Activated CD4-positive, alpha-beta T cell treated with anti-CD3 and anti-CD28 coated beads, Interleukin-2, amount 10 ng/mL, durations not matched to agents 24 days and 14 days (primary cell): ENCODE results near the gene ZNF677. TPM values are rescaled to one million over a fixed set of nuclear protein-coding genes. Genes with fewer than 3 reads are reported as not detected.
"Not testable (repeated sequence)": the region's sequence is repeated elsewhere in the genome, so short reads cannot be mapped to it uniquely, and the experiment has no call there.

Source experiments
- DNase-seq: peaks from one replicate; pipeline ENCODE4 v3.0.0; 2022
- H3K27ac Mint-ChIP-seq: one replicate; pipeline ENCODE4 v1.8.0; 2022; ENCODE audit warnings: mild to moderate bottlenecking, mixed read lengths
- H3K27me3 Mint-ChIP-seq: one replicate; pipeline ENCODE4 v1.8.0; 2022; ENCODE audit warnings: mixed read lengths
- H3K36me3 Mint-ChIP-seq: one replicate; pipeline ENCODE4 v1.8.0; 2022; ENCODE audit warnings: low read depth, mild to moderate bottlenecking, mixed read lengths
- H3K4me1 Mint-ChIP-seq: one replicate; pipeline ENCODE4 v1.8.0; 2021; ENCODE audit warnings: mixed read lengths
- H3K4me3 Mint-ChIP-seq: one replicate; pipeline ENCODE4 v1.8.0; 2022; ENCODE audit warnings: mild to moderate bottlenecking, moderate library complexity, mixed read lengths
- H3K9me3 Mint-ChIP-seq: one replicate; pipeline ENCODE4 v1.8.0; 2021; ENCODE audit warnings: mixed read lengths
- intact Hi-C: fragments of 100-400 bp; cut with micrococcal nuclease; formaldehyde crosslinking; loops from one replicate; pipeline ENCODE4 v1.15.1; 2023
- total RNA-seq: library from RNA; stranded (reverse); gene quantifications from 2 replicates; pipeline ENCODE4 v1.2.3, GENCODE V29; 2022

The ZNF677 gene
- 0.91 and 1.8 TPM in 2 replicates for total RNA-seq

DNA sequence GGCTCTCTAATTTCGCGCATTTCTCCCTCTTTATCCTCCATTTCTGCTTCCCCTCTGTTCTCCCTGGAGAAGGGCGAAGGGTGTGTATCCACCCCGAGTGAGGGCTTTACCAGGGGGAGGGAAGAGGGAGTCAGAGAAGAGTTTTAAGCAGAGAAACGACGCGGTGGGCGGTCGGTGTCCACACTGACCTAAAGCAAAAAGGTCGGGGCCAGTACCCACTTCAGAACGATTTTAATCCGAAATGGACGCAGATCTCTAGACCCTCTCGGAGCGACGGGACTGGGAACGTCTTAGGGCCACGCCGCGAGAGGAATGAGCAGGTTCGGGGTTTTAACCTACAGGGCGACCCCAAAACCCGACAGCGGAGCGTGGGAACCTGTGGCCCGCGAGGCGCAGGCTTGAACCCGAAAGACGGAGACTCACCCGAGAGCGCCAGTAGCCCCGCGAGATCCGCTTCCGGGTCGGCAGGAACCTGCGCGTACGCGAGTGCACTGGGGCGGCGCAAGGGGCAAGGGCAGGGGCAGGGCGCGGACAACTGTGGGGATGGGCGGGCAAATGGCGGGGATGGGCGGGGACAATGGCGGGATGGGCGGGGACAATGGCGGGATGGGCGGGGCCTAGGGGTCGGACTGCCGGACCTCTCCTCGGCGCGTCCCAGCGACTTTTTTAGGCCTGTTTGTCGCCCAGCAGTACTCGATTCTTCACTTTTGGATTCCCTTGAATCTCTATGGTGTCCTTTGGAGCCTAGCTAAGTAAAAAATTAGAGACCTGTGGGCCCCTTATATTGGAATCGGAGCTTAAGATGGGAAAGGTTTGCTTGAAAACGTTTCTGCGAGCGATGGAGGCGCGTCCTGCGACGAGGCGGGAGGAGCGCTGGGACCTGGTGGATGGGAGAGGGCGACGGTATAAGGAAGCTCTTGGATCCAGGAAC is at the start of gene ZNF677:
Gene ZNF677, minus strand, starts transcription at position 463 of the 931 bp plus-strand sequence. CDS start 3,323 bp downstream, outside the sequence.
- peaks cover 6% of the 10 kb centered on the region for H3K4me1 Mint-ChIP-seq
- peaks cover 8% of the 10 kb centered on the region for H3K36me3 Mint-ChIP-seq
- intact Hi-C loops, result no loop called here
- no peak within 1 kb of the TSS for H3K27ac Mint-ChIP-seq
- H3K9me3 Mint-ChIP-seq, result peaks cover 36% of the 10 kb centered on the region
- peak within 1 kb of the TSS; percentile 85 for H3K4me3 Mint-ChIP-seq
- H3K27me3 Mint-ChIP-seq, result no peaks in the 10 kb centered on the region
- peak; percentile 87 for DNase-seq

DNA sequence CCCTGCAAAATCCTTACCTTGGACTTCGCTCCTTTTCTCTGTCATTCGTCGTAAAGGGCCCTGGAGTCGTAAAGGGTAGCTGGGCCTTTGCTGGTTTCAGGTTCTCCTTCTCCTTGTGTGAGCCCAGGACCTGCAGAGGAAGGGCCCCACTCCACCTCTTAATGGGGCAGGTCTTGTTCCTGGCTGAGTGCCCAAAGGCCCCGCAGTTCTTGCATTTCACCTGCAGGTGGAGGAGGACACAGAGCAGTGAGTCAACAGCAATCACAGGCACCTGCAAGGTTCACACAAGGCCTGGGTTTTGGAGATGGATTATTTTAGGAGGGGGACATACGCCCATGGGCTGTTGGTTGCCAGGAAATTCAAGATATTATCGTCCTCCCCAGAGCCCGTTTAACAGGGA is 46.7 kb upstream of the ZNF677 start:
- DNase-seq, H3K36me3 Mint-ChIP-seq, H3K4me1 Mint-ChIP-seq, H3K27ac Mint-ChIP-seq, H3K4me3 Mint-ChIP-seq, intact Hi-C loops, H3K27me3 Mint-ChIP-seq: not testable (repeated sequence)
- peaks cover 21% of the 10 kb centered on the region for H3K9me3 Mint-ChIP-seq

DNA sequence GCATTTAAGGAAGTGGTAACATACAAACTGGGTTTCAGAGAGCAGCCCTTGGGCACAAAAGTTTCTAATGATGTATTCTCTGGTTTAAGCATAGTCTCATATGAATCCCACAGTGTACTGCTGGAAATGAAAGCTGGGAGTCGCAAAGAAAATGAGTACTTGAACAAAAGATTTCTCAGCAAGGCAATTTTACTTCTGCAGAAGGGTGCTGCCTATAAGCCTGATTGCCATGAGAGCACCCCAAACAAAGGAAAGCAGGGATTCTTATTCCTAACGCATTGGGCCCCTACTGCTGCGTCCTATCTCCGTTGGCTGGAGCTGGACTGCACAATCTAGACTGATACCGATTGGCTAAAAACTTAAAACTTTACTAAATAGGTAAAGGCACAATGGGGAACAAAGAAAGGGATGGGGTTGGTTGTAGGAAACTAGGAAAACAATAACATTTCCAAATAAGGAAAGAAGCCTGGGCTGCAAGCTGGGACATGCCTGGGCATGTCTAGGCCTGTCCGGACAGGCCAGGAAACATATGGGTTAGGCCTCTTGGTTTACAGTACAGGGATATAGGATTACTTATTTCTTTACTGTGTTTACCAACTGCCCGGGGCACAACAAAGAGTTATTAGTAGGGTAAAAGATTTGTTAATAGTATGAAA is 40.2 kb upstream of the ZNF677 start:
- no peak overlapping the region for H3K27ac Mint-ChIP-seq
- intact Hi-C loops, result no loop called here

DNA sequence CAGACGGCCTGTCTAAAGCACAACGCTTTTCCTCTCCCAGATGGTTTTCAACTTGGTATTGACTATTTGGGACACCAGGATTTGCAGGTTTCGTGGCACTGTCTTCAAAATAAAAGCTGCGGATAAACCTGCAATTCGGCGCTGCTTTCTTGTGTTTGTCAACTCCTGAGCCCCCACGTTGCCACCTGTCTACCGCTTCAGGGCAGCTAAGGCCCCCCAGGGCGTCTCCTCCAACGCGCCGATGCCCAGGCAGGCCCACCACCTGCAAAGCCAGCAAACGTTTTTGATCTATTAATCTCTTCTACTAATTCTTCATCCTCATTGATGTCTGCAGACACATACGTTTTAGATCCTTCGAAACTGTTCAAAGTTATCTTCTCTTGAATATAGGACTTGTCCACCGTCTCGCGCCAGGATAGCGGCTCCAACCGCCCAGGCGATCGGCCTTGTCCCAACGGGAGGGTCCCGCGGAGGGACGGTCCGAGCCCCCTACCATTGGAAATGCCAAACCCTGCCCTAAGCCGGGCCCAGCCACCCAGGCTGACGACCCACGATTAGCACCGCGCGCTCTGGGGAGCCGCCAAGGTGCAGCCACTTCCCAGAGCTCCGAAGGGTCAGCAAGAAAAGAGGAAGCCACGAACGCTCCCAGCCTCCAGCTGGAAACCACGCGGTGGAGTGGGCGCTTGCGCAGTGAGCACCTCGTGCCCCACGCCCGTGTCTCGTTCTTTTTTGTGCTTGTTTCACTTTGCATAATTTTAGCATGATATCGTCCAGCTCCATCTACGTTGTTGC is 36.3 kb upstream of the ZNF677 start:
- DNase-seq, result no peak

More for the DNA sequence above, 40.2 kb upstream of the ZNF677 start:
- Mint-ChIP-seq H3K27me3 (no peaks in the 10 kb centered on the region), H3K36me3 (no peaks in the 10 kb centered on the region), H3K4me1 (no peaks in the 10 kb centered on the region), H3K9me3 (peaks cover 15% of the 10 kb centered on the region), H3K4me3 (no peak overlapping the region)
- no peak for DNase-seq

DNA sequence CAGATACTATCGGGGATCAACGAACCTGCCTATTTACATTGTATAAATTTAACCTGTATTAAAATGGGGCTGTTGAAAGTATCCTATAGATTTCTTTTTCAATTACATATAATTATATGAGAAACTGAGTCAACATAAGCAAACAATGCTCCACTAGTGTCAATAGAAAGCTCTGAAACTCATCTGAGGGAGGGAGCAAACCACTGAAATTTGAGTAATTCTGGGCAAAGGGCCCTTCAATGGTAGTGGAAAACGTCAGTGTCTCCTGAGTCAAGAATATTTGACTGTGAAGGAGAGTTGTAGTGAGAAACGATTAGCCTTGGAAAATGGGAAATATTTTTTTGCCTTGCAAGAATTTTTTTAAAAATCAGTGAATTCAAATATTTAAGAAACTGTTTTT is 30.4 kb upstream of the ZNF677 start:
- H3K4me1 Mint-ChIP-seq, result no peaks in the 10 kb centered on the region
- H3K27ac Mint-ChIP-seq, result no peak overlapping the region
- no peak overlapping the region for H3K4me3 Mint-ChIP-seq
- no peak for DNase-seq
- intact Hi-C loops, result no loop called here
- no peaks in the 10 kb centered on the region for H3K27me3 Mint-ChIP-seq
- H3K36me3 Mint-ChIP-seq, result no peaks in the 10 kb centered on the region
- H3K9me3 Mint-ChIP-seq, result peaks cover 9% of the 10 kb centered on the region

More for the DNA sequence above, 36.3 kb upstream of the ZNF677 start:
- Mint-ChIP-seq H3K9me3 (peaks cover 12% of the 10 kb centered on the region), H3K27me3 (no peaks in the 10 kb centered on the region), H3K27ac (no peak overlapping the region), H3K36me3 (no peaks in the 10 kb centered on the region), H3K4me3 (no peak overlapping the region), H3K4me1 (no peaks in the 10 kb centered on the region)
- intact Hi-C loops, result no loop called here

DNA sequence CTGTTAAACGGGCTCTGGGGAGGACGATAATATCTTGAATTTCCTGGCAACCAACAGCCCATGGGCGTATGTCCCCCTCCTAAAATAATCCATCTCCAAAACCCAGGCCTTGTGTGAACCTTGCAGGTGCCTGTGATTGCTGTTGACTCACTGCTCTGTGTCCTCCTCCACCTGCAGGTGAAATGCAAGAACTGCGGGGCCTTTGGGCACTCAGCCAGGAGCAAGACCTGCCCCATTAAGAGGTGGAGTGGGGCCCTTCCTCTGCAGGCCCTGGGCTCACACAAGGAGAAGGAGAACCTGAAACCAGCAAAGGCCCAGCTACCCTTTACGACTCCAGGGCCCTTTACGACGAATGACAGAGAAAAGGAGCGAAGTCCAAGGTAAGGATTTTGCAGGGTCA is 27.3 kb upstream of the ZNF677 start:
- not testable (repeated sequence) for DNase-seq

DNA sequence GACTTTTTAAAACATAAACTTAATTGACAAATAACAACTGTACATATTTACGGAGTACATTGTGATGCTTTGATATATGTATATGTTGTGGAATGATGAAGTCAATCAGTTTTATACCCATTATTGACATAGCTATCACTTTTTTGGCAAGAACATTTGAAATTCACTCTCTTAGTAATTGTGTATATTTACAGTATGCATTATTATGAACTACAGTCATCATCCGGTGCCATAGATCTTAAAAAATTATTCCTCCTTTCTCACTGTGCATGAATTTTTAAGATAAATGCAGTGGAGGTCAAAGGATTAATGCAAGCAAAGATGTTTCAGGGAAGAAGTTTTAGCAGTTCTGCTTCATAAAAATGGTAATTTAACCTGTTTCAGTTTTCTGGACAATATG is 20.8 kb upstream of the ZNF677 start:
- no peak for DNase-seq
- H3K4me3 Mint-ChIP-seq, result no peak overlapping the region
- H3K36me3 Mint-ChIP-seq, result peaks cover 1% of the 10 kb centered on the region
- H3K27ac Mint-ChIP-seq, result no peak overlapping the region
- intact Hi-C loops, result no loop called here
- no peaks in the 10 kb centered on the region for H3K4me1 Mint-ChIP-seq
- H3K27me3 Mint-ChIP-seq, result no peaks in the 10 kb centered on the region
- H3K9me3 Mint-ChIP-seq, result peaks cover 39% of the 10 kb centered on the region

More for the DNA sequence above, 27.3 kb upstream of the ZNF677 start:
- H3K27ac Mint-ChIP-seq, H3K4me3 Mint-ChIP-seq, intact Hi-C loops, H3K4me1 Mint-ChIP-seq, H3K36me3 Mint-ChIP-seq, H3K27me3 Mint-ChIP-seq: not testable (repeated sequence)
- peaks cover 13% of the 10 kb centered on the region for H3K9me3 Mint-ChIP-seq

DNA sequence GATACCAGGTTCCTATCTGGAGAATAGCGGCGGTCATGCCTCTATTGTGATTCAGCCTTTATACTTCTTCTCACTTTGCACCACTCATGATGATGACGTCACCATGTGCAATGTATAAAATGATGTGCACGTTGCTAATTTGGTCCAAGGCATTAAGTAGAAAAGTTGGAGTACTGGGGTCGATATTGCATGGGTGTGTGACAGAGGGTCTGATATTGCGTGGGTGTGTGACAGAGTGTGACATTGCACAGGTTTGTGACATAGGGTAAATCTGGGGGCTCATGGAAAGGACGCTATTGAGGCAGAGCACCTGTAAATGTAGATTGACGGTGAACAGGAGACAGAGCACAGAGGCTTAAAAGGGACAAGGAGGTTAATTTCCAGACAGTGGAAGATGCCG is 17.4 kb upstream of the ZNF677 start:
- Mint-ChIP-seq H3K27ac (no peak overlapping the region), H3K4me1 (no peaks in the 10 kb centered on the region), H3K27me3 (no peaks in the 10 kb centered on the region), H3K36me3 (peaks cover under 1% of the 10 kb centered on the region), H3K4me3 (no peak overlapping the region), H3K9me3 (peaks cover 34% of the 10 kb centered on the region)
- DNase-seq, result no peak
- intact Hi-C loops, result no loop called here

DNA sequence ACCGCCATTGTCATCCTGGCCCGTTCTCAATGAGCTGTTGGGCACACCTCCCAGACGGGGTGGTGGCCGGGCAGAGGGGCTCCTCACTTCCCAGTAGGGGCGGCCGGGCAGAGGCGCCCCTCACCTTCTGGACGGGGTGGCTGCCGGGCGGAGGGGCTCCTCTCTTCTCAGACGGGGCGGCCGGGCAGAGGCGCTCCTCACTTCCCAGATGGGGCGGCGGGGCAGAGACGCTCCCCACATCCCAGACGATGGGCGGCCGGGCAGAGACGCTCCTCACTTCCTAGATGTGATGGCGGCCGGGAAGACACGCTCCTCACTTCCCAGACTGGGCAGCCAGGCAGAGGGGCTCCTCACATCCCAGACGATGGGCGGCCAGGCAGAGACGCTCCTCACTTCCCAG is 15.2 kb upstream of the ZNF677 start:
- peaks cover 42% of the 10 kb centered on the region for H3K9me3 Mint-ChIP-seq
- H3K36me3 Mint-ChIP-seq, H3K27ac Mint-ChIP-seq, H3K4me1 Mint-ChIP-seq, H3K4me3 Mint-ChIP-seq, intact Hi-C loops, DNase-seq, H3K27me3 Mint-ChIP-seq: not testable (repeated sequence)

DNA sequence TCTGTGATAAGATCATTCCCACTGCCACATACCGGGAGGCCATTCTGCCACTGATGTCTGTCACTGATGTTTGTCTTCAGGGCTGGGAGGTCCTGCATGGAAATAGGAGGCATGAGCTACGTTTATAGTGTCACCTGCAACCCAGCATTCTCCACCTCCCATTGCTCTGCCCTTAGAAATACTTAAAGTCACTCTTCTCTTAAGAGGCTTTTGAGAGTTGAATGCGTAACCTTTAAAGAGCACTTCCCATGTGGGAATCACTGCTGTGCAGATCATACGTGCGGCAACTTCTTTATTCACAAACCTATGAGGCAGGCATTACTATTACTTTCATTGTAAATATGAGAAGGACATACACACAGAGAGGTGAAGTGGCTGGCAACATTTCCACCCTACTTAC is 12.9 kb upstream of the ZNF677 start, which contains the start of gene VN1R4:
Gene VN1R4, minus strand, starts transcription at position 101 of the 400 bp plus-strand sequence. Its CDS starts 58 bp downstream, at position 43.
- H3K27me3 Mint-ChIP-seq, H3K4me1 Mint-ChIP-seq, H3K36me3 Mint-ChIP-seq, H3K27ac Mint-ChIP-seq, intact Hi-C loops, DNase-seq, H3K4me3 Mint-ChIP-seq: not testable (repeated sequence)
- H3K9me3 Mint-ChIP-seq, result peaks cover 34% of the 10 kb centered on the region

DNA sequence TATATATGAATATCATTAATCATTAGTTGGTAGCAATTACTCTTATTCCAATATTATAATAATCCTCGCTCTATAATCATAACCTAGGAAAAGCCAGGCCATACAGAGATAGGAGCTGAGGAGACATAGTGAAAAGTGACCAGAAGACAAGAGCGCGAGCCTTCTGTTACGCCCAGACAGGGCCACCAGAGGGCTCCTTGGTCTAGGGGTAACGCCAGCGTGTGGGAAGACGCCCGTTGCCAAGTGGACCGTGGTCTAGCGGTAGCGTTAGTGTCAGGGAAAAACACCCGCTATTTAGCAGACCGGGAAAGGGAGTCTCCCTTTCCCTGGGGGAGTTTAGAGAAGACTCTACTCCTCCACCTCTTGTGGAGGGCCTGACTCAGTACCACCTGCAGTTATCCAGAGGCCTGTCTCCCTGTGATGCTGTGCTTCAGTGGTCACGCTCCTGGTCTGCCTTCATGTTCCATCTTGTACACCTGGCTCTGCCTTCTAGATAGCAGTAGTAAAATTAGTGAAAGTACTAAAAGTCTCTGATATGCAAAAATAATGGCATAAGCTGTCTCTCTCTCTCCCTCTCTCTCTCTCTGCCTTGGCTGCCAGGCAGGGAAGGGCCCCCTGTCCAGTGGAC is 3.2 kb upstream of the ZNF677 start, which contains the start of gene VN1R2:
Gene VN1R2, plus strand, starts transcription at position 578 of the 628 bp plus-strand sequence. CDS start 84 bp downstream, outside the sequence.
- peaks cover 27% of the 10 kb centered on the region for H3K9me3 Mint-ChIP-seq
- intact Hi-C loops, H3K27ac Mint-ChIP-seq, H3K36me3 Mint-ChIP-seq, H3K4me1 Mint-ChIP-seq, H3K4me3 Mint-ChIP-seq, DNase-seq, H3K27me3 Mint-ChIP-seq: not testable (repeated sequence)

DNA sequence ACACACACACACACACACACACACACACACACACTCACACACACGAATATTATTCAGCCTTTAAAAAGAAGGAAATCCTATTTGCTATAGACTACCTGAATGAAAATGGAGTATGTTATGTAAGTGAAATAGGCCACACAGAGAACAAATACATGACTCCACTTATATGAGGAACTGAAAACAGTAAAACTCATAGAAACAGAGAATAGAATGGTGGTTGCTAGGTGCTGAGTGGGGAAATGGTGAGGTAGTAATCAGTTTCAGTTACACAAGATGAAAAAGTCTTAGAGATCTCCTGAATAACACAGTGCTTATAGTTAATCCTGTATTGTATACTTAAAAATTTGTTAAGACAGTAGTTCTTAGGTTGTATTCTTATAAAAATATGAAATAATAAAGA is 8.2 kb downstream of the ZNF677 start:
- H3K27me3 Mint-ChIP-seq, result no peaks in the 10 kb centered on the region
- no peak overlapping the region for H3K4me3 Mint-ChIP-seq
- peaks cover 13% of the 10 kb centered on the region for H3K36me3 Mint-ChIP-seq
- H3K4me1 Mint-ChIP-seq, result no peaks in the 10 kb centered on the region
- peaks cover 31% of the 10 kb centered on the region for H3K9me3 Mint-ChIP-seq
- H3K27ac Mint-ChIP-seq, result no peak overlapping the region
- intact Hi-C loops, result no loop called here
- DNase-seq, result no peak

DNA sequence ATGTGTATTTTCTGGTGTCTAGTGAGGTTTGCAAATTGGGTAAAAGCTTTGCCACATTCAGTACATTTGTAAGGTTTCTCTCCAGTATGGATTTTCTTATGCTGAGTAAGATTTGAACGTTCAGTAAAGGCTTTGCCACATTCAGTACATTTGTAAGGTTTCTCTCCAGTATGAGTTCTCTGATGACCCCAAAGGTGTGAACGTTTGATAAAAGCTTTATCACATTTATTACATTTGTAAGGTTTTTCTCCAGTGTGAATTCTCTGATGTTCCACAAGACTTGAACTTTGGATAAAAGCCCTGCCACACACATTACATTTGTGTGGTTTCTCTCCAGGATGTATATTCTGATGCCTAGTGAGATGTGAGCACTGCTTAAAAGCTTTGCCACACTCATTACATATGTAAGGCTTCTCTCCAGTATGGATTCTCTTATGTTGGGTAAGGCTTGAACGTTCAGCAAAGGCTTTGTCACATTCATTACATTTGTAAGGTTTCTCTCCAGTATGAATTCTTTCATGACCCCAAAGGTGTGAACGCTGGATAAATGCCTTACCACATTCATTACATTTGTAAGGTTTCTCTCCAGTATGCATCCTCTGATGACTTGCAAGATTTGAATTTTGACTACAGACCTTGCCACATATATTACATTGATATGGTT is 17.4 kb downstream of the ZNF677 start:
- Mint-ChIP-seq H3K4me3 (no peak overlapping the region), H3K36me3 (peaks cover 15% of the 10 kb centered on the region), H3K27me3 (no peaks in the 10 kb centered on the region), H3K4me1 (no peaks in the 10 kb centered on the region), H3K27ac (no peak overlapping the region), H3K9me3 (peaks cover 43% of the 10 kb centered on the region)
- no peak for DNase-seq
- intact Hi-C loops, result no loop called here
